GM12892 (cell line): ENCODE data around the gene MTCL1.

Experiments used
- POLR2A ChIP-seq: IDR thresholded peaks from 2 replicates; pipeline ENCODE4 v1.6.1; 2011; ENCODE audit warnings: low read depth, low read length, control low read depth
- POLR2AphosphoS5 ChIP-seq: IDR thresholded peaks from 2 replicates; pipeline ENCODE4 v1.6.1; 2011; ENCODE audit warnings: low read depth, low read length, control low read depth

- TF ChIP-seq POLR2A (no peak), POLR2AphosphoS5 (no peak)
Measured at GRCh38 chr18:8751692-8752091, 46.3 kb downstream of the MTCL1 start.
